HG02852 (cell line): ENCODE measurements around the gene TGM2.

ENCODE experiments used
- ATAC-seq: cut with Tn5 transposase; IDR thresholded peaks from one replicate; pipeline ENCODE4 v1.9.1; 2021; ENCODE audit warnings: mild to moderate bottlenecking, moderate library complexity; ENCODE audit not compliant: unreplicated experiment

The TGM2 gene

GRCh38 chr20:38162878-38163875 is 1.9 kb downstream of the TGM2 start:
- ATAC-seq, result no peak

DNA sequence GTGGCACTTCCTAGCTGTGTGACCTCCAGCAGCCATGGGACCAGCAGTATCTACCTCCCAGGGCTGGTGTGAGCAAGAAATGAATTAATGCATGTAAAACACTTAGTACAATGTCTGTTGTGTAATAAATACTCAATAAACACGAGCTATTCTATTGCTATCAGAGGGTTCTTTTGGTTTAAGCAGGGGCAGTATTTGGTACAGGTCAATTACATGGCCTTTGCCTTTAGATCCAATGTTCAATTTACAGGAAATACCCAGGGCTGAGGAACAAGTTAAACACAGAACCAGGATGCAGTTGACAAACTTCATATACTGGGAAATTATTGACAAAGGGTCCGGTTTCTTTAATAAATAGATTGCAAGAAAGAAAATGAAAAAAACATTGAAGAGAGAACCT is 2.9 kb downstream of the TGM2 start:
- ATAC-seq, result no peak

DNA sequence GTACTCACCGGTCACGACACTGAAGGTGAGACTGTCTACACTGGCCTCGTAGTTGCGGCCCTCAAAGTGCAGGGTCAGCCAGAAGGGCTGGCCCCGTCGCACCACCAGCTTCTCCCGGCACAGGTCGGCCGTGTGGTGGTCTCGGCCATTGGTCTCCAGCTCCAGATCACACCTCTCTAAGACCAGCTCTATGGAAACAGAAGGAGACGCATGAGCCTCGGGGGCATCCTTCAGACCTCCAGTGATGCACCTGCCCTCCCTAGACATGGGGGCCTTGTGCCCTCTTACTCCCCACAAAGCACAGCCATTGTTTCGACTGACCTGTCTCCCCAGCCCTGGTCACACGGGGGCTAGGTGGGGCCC is 3.7 kb downstream of the TGM2 start:
- no peak for ATAC-seq

DNA sequence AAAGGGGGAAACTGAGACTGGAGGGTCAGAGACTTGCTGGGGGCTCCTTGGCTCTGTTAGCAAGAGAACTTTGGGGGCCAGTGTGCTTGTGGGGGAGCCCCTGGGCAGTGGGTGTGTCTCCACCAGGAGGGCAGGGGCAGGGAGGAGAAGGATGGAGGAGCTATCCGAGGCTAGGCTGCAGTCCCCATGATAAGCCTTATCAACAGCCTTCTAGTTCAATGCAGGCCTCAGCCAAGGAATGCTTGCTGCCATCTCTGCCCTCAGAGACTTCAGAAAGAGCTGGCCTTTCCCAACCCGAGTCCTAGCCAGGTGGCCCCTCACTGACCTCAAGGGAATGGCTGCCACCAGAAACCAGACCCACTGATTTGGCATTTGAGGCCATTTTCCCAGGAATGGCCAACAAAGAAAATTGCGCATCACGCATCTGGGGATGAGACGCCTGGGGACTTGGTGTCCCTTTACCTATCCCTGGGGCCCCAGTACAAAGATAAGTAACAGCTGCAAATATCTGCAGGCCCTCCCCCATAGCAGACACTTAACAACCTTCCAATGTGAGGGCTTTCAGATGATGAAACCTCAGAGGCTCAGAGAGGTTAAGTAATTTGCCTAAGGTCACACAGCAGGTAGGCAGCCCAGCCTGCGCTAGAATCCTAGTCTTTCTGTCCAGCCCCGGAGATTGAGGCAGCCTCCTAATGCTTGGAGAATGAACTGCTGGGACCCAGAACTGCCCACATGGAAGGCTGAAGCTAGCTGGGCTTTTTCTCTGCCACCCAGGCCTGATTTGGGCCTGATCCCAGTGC is 4.9 kb downstream of the TGM2 start:
- ATAC-seq, result no peak

- ATAC-seq, result no peak
These were observed 5.5 kb downstream of the TGM2 start for GRCh38 chr20:38159566-38159956.

- ATAC-seq, result no peak
These were observed 6.2 kb downstream of the TGM2 start for GRCh38 chr20:38158701-38159351.

DNA sequence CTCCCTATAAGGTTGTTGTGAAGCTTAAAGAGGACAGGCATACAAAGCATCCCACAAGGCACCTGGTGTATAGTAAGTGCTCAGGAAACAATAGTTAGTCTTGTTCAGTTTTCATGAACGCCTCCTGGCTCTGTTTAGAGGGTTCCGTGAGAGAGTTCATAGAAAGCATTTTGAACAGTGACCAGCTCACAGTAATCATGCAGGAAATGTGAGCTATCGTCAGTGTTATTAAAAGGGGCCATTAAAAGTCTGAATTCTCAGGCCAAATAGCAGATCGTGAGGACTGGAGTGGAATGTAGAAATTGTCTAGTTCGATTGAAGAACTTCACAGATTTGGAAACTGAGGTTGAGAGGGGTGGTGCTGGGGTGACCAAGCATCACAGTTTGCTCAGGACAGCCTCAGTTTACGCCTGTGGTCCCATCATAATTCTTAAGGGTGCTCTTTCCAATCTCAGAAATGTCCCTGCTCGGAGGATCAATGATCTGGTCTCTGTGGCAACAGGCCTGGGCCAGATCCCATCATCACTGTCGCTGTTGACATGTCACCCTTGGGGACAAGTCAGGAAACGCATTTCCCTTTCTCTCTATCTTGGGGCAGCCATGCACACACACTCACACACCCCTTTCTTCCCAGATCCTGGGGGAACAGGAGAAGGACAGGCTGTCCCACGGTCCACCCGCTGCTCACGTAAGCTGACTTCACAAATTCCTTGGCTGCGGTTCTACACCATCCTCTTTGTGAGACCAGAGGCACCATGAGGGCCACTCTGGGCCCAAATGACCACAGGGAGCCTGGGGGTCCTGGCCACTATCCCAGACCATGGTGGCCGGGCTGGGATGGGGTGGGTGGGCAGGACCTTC is 7.2 kb downstream of the TGM2 start:
- ATAC-seq, result no peak

GRCh38 chr20:38156888-38157634 is 8.0 kb downstream of the TGM2 start:
- no peak for ATAC-seq

- ATAC-seq, result no peak
These were observed 8.8 kb downstream of the TGM2 start for GRCh38 chr20:38156280-38156679.

DNA sequence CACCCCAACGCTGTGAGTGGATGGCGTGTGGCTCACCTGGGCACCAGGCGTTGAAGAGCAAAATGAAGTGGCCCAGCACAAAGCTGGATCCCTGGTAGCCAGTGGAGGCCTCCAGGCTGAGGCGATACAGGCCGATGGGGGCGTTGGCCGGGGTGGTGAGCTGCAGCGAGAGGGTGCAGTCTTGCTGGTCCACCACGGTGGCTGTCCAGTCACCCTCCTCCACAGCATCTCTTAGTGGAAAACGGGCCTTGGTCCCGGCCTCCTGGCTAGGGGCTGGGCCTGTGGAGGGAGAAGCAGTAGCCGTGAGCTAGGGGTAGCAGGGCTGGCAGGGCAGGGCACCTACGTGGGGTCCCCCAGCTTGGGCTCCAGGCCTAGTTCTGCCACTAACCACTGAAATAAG is 9.3 kb downstream of the TGM2 start:
- ATAC-seq, result no peak

DNA sequence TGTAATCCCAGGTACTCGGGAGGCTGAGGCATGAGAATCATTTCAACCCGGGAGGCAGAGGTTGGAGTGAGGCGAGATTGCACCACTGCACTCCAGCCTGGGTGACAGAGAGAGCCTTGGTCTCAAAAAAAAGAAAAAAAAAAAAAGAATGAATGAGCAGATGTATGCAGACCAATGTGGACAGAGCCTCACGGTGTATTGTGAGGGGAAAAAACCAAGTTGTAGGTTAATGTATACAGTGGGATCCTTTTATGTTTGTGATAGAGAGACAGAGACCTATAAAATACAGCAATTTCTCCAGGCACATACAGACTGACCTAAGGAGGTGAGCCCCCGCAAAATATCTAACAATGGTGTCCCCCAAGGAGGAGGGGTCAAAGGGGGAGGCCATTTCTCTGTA is 11.7 kb downstream of the TGM2 start:
- no peak for ATAC-seq

DNA sequence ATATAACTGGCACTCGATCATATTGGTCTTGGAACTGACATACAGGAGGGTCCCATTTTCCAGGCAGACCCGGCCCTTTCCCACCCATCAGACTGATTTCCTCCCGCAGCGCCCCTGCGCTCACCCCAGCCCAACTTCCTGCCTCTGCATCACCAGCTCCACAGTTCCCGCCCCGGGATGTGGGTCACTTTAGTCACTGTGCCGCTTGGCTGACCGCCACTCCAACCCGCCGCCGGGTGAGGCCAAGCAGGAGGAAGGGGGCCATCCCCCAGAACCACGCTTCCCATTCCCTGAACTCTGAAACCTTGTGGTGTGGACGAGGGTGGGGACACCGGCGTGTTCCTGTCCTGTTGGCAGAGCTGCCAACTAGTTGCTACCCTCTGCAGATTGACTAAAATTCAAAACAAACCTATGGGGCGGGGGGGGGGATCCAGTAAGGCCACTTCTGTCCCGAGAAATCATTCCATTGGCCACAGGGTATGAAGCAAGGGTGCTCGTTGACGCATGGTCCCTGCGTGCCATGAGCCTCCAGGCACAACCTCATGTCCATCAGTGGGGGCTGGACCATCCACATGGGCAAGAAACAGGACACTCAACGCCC is 12.3 kb downstream of the TGM2 start:
- no peak for ATAC-seq

- no peak for ATAC-seq
These were observed 12.9 kb downstream of the TGM2 start for GRCh38 chr20:38152175-38152620.

- ATAC-seq, result no peak
These were observed 13.6 kb downstream of the TGM2 start for GRCh38 chr20:38151455-38151854.

- no peak for ATAC-seq
These were observed 14.5 kb downstream of the TGM2 start for GRCh38 chr20:38150335-38151170.

- ATAC-seq, result no peak
These were observed 16.6 kb downstream of the TGM2 start for GRCh38 chr20:38148328-38149102.

DNA sequence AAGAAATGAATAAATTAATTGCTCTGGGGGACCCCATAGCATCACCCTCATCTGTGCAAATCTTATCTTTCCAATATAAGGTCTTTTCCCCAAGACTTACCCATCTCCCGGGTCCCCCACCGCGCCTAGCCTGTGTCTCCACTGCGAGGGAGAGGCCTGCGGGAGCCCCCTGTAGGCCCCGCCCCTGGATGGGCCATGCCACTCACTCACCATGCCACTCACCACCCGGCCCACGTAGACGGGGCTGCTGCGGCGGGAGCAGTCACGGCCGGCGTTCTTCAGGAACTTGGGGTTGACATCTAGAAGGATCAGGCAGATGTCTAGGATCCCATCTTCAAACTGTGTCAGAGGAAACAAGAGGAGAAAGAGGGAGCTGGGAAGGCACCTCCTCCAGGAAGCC is 17.3 kb downstream of the TGM2 start:
- no peak for ATAC-seq

DNA sequence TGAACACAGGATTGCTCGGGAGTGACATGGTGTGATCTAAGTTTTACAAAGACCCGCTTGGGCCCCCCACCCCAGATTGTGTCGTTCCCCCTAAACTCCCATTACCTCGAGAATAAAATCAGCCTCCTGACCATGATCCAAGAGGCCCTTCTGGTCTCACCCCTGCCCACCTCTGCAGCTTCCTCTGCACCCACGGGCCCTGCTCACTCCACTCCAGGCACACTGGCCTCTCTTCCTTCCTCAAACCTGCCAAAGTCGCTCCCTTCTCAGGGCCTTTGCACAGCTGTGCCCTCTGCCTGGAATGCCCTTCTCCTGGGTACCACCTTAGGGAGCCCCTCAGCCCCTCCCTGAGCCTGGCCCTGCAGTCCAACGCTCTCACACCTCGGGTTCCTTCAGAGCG is 17.9 kb downstream of the TGM2 start:
- ATAC-seq, result no peak
